GM12874 (cell line): ENCODE data around the gene GPSM3.

ENCODE experiments used
- CTCF ChIP-seq: IDR thresholded peaks from 2 replicates; pipeline ENCODE4 v1.5.1; 2011; ENCODE audit warnings: low read depth, mild to moderate bottlenecking, control low read depth, low read length, moderate library complexity; ENCODE audit not compliant: insufficient read depth

The GPSM3 gene

GRCh38 chr6:32175711-32176475, 16.6 kb downstream of the GPSM3 start, which contains the start of gene AGPAT1:
Gene AGPAT1 (minus strand): TSS chr6:32176084. CDS start chr6:32171496, 4,588 bp downstream.
- no peak for TF ChIP-seq CTCF

- no peak for TF ChIP-seq CTCF
Measured at GRCh38 chr6:32175322-32175710, 17.1 kb downstream of the GPSM3 start.

GRCh38 chr6:32174416-32174815, 18.0 kb downstream of the GPSM3 start:
- TF ChIP-seq CTCF: no peak

GRCh38 chr6:32173051-32173727, 19.3 kb downstream of the GPSM3 start:
- TF ChIP-seq CTCF: no peak

- no peak for TF ChIP-seq CTCF
Measured at GRCh38 chr6:32171234-32171633, 21.2 kb downstream of the GPSM3 start.

- no peak for TF ChIP-seq CTCF
Measured at GRCh38 chr6:32170294-32170693, 22.1 kb downstream of the GPSM3 start.

- TF ChIP-seq CTCF: no peak
Measured at GRCh38 chr6:32168807-32169591, 23.4 kb downstream of the GPSM3 start.
